WTC11 (cell line): ENCODE measurements around the gene PLPP3.

Experiments used
- CREB1 ChIP-seq: sonication (generic); formaldehyde crosslinking; IDR thresholded peaks from 2 replicates; pipeline ENCODE4 v1.8.0; 2023; ENCODE audit warnings: mild to moderate bottlenecking, missing genetic modification reagents
- KAT7 ChIP-seq: sonication (generic); formaldehyde crosslinking; IDR thresholded peaks from 2 replicates; pipeline ENCODE4 v1.8.1; 2023; ENCODE audit warnings: missing genetic modification reagents, mild to moderate bottlenecking, borderline replicate concordance
- RELA ChIP-seq: sonication (generic); formaldehyde crosslinking; IDR thresholded peaks from 2 replicates; pipeline ENCODE4 v1.8.1; 2022; ENCODE audit warnings: missing genetic modification reagents, mild to moderate bottlenecking, borderline replicate concordance
- SOX15 ChIP-seq: fragments of 250-450 bp; sonication (Bioruptor Pico); IDR thresholded peaks from 2 replicates; pipeline ENCODE4 v1.9.0; 2021; ENCODE audit warnings: mild to moderate bottlenecking
- SP1 ChIP-seq: sonication (generic); formaldehyde crosslinking; conservative IDR thresholded peaks from 2 replicates; pipeline ENCODE4 v1.8.1; 2022; ENCODE audit warnings: missing genetic modification reagents
- TF ChIP-seq, protein P1 (sequence below): fragments of 200-600 bp; IDR thresholded peaks from 2 replicates; pipeline ENCODE4 v1.8.0; 2022; ENCODE audit warnings: antibody characterized with exemption
- TF ChIP-seq, protein P2 (sequence below): sonication (generic); formaldehyde crosslinking; IDR thresholded peaks from 2 replicates; pipeline ENCODE4 v1.8.1; 2023; ENCODE audit warnings: mild to moderate bottlenecking, missing genetic modification reagents
- TF ChIP-seq, protein P3 (sequence below): sonication (generic); formaldehyde crosslinking; IDR thresholded peaks from 2 replicates; pipeline ENCODE4 v1.8.0; 2022; ENCODE audit warnings: mild to moderate bottlenecking, missing genetic modification reagents
- TF ChIP-seq, protein P4 (sequence below): sonication (generic); formaldehyde crosslinking; IDR thresholded peaks from 2 replicates; pipeline ENCODE4 v1.8.1; 2022; ENCODE audit warnings: low read depth, missing genetic modification reagents, borderline replicate concordance
- TF ChIP-seq, protein P5 (sequence below): fragments of 250-450 bp; sonication (Bioruptor Pico); conservative IDR thresholded peaks from 2 replicates; pipeline ENCODE4 v1.9.0; 2021; ENCODE audit warnings: mild to moderate bottlenecking
- TF ChIP-seq, protein P6 (sequence below): sonication (generic); formaldehyde crosslinking; IDR thresholded peaks from 2 replicates; pipeline ENCODE4 v1.8.0; 2022; ENCODE audit warnings: mild to moderate bottlenecking, missing genetic modification reagents

DNA sequence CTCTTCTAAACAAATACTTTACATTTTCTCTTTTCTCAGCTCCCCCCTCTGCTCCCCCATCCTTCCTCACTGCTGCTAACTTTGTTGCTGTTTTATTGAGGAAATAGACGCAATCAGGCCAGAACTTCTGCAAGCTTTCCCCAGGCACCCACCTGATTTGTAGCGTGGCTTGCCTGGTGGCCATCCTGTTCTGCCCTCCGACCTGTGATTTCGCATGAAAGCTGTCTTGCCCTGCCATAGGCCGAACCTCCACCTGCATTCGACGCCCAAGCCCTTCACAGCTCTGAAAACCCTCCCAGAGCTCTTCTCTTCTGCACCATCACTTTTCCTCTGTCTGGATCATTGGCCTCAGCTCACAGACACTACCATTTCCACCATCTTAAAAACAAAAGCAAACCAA, 100.6 kb downstream of the PLPP3 start:
- TF ChIP-seq SOX15 (CRISPR knock-in tag) (no peak), CREB1 (CRISPR knock-in tag) (no peak), SP1 (no peak), RELA (CRISPR knock-in tag) (no peak), KAT7 (CRISPR knock-in tag) (no peak)
- TF ChIP-seq, protein P1, sequence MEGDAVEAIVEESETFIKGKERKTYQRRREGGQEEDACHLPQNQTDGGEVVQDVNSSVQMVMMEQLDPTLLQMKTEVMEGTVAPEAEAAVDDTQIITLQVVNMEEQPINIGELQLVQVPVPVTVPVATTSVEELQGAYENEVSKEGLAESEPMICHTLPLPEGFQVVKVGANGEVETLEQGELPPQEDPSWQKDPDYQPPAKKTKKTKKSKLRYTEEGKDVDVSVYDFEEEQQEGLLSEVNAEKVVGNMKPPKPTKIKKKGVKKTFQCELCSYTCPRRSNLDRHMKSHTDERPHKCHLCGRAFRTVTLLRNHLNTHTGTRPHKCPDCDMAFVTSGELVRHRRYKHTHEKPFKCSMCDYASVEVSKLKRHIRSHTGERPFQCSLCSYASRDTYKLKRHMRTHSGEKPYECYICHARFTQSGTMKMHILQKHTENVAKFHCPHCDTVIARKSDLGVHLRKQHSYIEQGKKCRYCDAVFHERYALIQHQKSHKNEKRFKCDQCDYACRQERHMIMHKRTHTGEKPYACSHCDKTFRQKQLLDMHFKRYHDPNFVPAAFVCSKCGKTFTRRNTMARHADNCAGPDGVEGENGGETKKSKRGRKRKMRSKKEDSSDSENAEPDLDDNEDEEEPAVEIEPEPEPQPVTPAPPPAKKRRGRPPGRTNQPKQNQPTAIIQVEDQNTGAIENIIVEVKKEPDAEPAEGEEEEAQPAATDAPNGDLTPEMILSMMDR, result no peak
- TF ChIP-seq, protein P2, sequence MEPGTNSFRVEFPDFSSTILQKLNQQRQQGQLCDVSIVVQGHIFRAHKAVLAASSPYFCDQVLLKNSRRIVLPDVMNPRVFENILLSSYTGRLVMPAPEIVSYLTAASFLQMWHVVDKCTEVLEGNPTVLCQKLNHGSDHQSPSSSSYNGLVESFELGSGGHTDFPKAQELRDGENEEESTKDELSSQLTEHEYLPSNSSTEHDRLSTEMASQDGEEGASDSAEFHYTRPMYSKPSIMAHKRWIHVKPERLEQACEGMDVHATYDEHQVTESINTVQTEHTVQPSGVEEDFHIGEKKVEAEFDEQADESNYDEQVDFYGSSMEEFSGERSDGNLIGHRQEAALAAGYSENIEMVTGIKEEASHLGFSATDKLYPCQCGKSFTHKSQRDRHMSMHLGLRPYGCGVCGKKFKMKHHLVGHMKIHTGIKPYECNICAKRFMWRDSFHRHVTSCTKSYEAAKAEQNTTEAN, result no peak
- TF ChIP-seq, protein P3, sequence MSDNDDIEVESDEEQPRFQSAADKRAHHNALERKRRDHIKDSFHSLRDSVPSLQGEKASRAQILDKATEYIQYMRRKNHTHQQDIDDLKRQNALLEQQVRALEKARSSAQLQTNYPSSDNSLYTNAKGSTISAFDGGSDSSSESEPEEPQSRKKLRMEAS (CRISPR knock-in tag), result no peak
- TF ChIP-seq, protein P4, sequence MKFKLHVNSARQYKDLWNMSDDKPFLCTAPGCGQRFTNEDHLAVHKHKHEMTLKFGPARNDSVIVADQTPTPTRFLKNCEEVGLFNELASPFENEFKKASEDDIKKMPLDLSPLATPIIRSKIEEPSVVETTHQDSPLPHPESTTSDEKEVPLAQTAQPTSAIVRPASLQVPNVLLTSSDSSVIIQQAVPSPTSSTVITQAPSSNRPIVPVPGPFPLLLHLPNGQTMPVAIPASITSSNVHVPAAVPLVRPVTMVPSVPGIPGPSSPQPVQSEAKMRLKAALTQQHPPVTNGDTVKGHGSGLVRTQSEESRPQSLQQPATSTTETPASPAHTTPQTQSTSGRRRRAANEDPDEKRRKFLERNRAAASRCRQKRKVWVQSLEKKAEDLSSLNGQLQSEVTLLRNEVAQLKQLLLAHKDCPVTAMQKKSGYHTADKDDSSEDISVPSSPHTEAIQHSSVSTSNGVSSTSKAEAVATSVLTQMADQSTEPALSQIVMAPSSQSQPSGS (CRISPR knock-in tag), result no peak
- TF ChIP-seq, protein P5, sequence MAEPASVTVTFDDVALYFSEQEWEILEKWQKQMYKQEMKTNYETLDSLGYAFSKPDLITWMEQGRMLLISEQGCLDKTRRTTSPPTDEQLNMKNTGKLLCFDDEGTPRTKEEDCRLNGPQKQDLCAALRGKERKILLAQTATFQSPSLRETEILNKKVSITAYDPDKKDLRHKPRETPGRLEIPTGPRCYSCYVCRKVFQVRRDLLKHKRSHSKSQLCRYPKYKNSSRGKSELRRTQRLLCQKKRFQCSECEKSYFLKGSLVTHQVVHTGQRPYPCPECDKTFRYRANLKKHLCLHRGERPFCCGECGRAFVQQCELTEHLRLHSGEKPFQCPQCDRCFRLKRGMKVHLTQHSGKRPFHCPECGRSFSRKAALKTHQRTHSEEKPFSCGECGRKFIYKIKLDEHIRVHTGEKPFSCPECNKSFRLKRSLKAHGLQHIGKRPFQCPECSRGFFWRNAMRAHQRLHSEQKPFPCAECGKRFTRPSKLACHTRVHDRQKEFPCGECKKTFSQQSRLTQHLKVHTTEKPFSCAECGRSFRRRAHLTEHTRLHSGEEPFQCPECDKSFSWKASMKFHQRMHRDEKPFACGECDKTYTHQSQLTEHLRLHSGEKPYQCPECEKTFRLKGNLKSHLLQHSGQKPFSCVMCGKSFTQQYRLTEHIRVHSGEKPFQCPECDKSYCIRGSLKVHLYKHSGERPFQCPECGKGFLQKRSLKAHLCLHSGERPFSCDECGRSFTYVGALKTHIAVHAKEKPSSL (CRISPR knock-in tag), result no peak
- TF ChIP-seq, protein P6, sequence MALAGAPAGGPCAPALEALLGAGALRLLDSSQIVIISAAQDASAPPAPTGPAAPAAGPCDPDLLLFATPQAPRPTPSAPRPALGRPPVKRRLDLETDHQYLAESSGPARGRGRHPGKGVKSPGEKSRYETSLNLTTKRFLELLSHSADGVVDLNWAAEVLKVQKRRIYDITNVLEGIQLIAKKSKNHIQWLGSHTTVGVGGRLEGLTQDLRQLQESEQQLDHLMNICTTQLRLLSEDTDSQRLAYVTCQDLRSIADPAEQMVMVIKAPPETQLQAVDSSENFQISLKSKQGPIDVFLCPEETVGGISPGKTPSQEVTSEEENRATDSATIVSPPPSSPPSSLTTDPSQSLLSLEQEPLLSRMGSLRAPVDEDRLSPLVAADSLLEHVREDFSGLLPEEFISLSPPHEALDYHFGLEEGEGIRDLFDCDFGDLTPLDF (CRISPR knock-in tag), result no peak
